ENCODE results near the gene FOXL2NB. TPM values are rescaled to one million over a fixed set of nuclear protein-coding genes. Genes with fewer than 3 reads are reported as not detected.

Gene FOXL2NB
- total RNA-seq, 3 donors from 2014 or later (not counting 1 experiment from before 2014, with no cell fraction given): not detected

- no peaks in the 10 kb centered on the region for H3K4me1 ChIP-seq (ENCODE audit: control insufficient read depth, insufficient read depth, low read length)
- Mint-ChIP-seq H3K36me3 (no peaks in the 10 kb centered on the region), H3K4me1 (no peaks in the 10 kb centered on the region), H3K27ac (no peak overlapping the region), H3K27me3 (ENCODE audit: low read depth in 2 of 2) (no peaks in the 10 kb centered on the region), H3K4me3 (no peak overlapping the region), H3K9me3 (no peaks in the 10 kb centered on the region)
- H3K27me3 ChIP-seq (ENCODE audit: control insufficient read depth, insufficient read depth, low read length): no peaks in the 10 kb centered on the region
- WGBS (ENCODE audit: insufficient coverage): 65% methylated on average over 4 of the region's 4 CpGs
- no peak overlapping the region for H3K4me3 ChIP-seq (ENCODE audit: low read length)
- no peak for DNase-seq
- H3K9me3 ChIP-seq (ENCODE audit: control insufficient read depth, insufficient read depth, low read length): no peaks in the 10 kb centered on the region
- intact Hi-C loops (cut with micrococcal nuclease): no loop called here
- H3K27ac ChIP-seq (ENCODE audit: low read length): no peak overlapping the region
- ATAC-seq: no peak
- H3K36me3 ChIP-seq (ENCODE audit: control insufficient read depth, insufficient read depth, low read length): no peaks in the 10 kb centered on the region
- TF ChIP-seq CTCF (IDR thresholded peaks at IDR 0.05): no peak
Measured at GRCh38 chr3:138985932-138986331, 38.9 kb downstream of the FOXL2NB start.

- ATAC-seq (no peak), DNase-seq (no peak)
- H3K4me1 Mint-ChIP-seq: no peaks in the 10 kb centered on the region
- no peaks in the 10 kb centered on the region for H3K36me3 Mint-ChIP-seq
- H3K27me3 Mint-ChIP-seq (ENCODE audit: low read depth in 2 of 2): peaks cover 0 to 2% of the 10 kb centered on the region in 2 donors
- TF ChIP-seq CTCF (IDR thresholded peaks at IDR 0.05): no peak
- Histone ChIP-seq H3K9me3 (ENCODE audit: control insufficient read depth, insufficient read depth, low read length) (no peaks in the 10 kb centered on the region), H3K36me3 (ENCODE audit: control insufficient read depth, insufficient read depth, low read length) (no peaks in the 10 kb centered on the region), H3K4me3 (ENCODE audit: low read length) (no peak overlapping the region), H3K4me1 (ENCODE audit: control insufficient read depth, insufficient read depth, low read length) (no peaks in the 10 kb centered on the region), H3K27ac (ENCODE audit: low read length) (no peak overlapping the region), H3K27me3 (ENCODE audit: control insufficient read depth, insufficient read depth, low read length) (no peaks in the 10 kb centered on the region)
- no peak overlapping the region for H3K27ac Mint-ChIP-seq
- 89% methylated on average over 2 of the region's 2 CpGs for WGBS (ENCODE audit: insufficient coverage)
- intact Hi-C loops (cut with micrococcal nuclease): no loop called here
- H3K4me3 Mint-ChIP-seq: no peak overlapping the region
- no peaks in the 10 kb centered on the region for H3K9me3 Mint-ChIP-seq
Measured at GRCh38 chr3:138987181-138987580, 40.2 kb downstream of the FOXL2NB start.

- Mint-ChIP-seq H3K4me3 (no peak overlapping the region), H3K27me3 (ENCODE audit: low read depth in 2 of 2) (peaks cover 11 to 33% of the 10 kb centered on the region in 2 donors), H3K4me1 (no peaks in the 10 kb centered on the region), H3K9me3 (peaks cover 0 to 2% of the 10 kb centered on the region in 2 donors), H3K27ac (no peak overlapping the region), H3K36me3 (no peaks in the 10 kb centered on the region)
- DNase-seq (no peak), ATAC-seq (no peak)
- H3K27ac ChIP-seq (ENCODE audit: low read length): no peak overlapping the region
- H3K36me3 ChIP-seq (ENCODE audit: control insufficient read depth, insufficient read depth, low read length): no peaks in the 10 kb centered on the region
- WGBS (ENCODE audit: insufficient coverage): 100% methylated on average over 1 of the region's 1 CpG
- intact Hi-C loops (cut with micrococcal nuclease): no loop called here
- no peak for TF ChIP-seq CTCF (IDR thresholded peaks at IDR 0.05)
- H3K9me3 ChIP-seq (ENCODE audit: control insufficient read depth, insufficient read depth, low read length): no peaks in the 10 kb centered on the region
- no peak overlapping the region for H3K4me3 ChIP-seq (ENCODE audit: low read length)
- no peaks in the 10 kb centered on the region for H3K27me3 ChIP-seq (ENCODE audit: control insufficient read depth, insufficient read depth, low read length)
- H3K4me1 ChIP-seq (ENCODE audit: control insufficient read depth, insufficient read depth, low read length): no peaks in the 10 kb centered on the region
Measured at GRCh38 chr3:138995706-138996105, 48.7 kb downstream of the FOXL2NB start.

Other genes starting within 250 kb of the FOXL2NB start
- 10 to 100 TPM; 13.2 to 20.2 (median 18.0) TPM for gene PIK3CB, start 112.3 kb upstream of the FOXL2NB start, total RNA-seq
- not detected for gene FOXL2, start 80 bp upstream of the FOXL2NB start, total RNA-seq
- gene PRR23A, start 59.1 kb downstream of the FOXL2NB start, total RNA-seq: not detected
- not detected for gene PRR23B, start 73.7 kb downstream of the FOXL2NB start, total RNA-seq
- gene PRR23C, start 97.7 kb downstream of the FOXL2NB start, total RNA-seq: not detected

Data from natural killer cell (primary cell).